Smooth muscle cell (in vitro differentiated cells): Measurements from ENCODE around the gene C4BPB. TPM values are rescaled to one million over a fixed set of nuclear protein-coding genes. Genes with fewer than 3 reads are reported as not detected.

ENCODE experiments used
- DNase-seq: peaks from one replicate; lab custom pipeline; 2025; ENCODE audit not compliant: unreplicated experiment; lab: John Stamatoyannopoulos, UW
- H2AFZ ChIP-seq: fragments of 200-600 bp; sonication (generic); 2 replicates; pipeline ENCODE4 v1.6.0; 2016; ENCODE audit warnings: antibody characterized with exemption, low read depth, mild to moderate bottlenecking
- H3F3A ChIP-seq: fragments of 200-600 bp; sonication (generic); 2 replicates; pipeline ENCODE4 v1.6.0; 2017; ENCODE audit warnings: antibody characterized with exemption, low read depth
- H3K27ac ChIP-seq: fragments of 200-600 bp; sonication (generic); 2 replicates; pipeline ENCODE4 v1.5.1; 2016; ENCODE audit warnings: low read depth, mild to moderate bottlenecking
- H3K27me3 ChIP-seq: fragments of 200-600 bp; sonication (generic); 2 replicates; pipeline ENCODE4 v1.6.1; 2016; ENCODE audit warnings: low read depth, mild to moderate bottlenecking
- H3K36me3 ChIP-seq: fragments of 200-600 bp; sonication (generic); 2 replicates; pipeline ENCODE4 v1.5.1; 2016; ENCODE audit warnings: low read depth
- H3K4me1 ChIP-seq: fragments of 200-600 bp; sonication (generic); 2 replicates; pipeline ENCODE4 v1.5.1; 2016; ENCODE audit warnings: low read depth
- H3K4me2 ChIP-seq: fragments of 200-600 bp; sonication (generic); 2 replicates; pipeline ENCODE4 v1.6.0; 2016; ENCODE audit warnings: mild to moderate bottlenecking
- H3K4me3 ChIP-seq: fragments of 200-600 bp; sonication (generic); 2 replicates; pipeline ENCODE4 v1.5.1; 2016; ENCODE audit warnings: mild to moderate bottlenecking
- H3K79me2 ChIP-seq: fragments of 200-600 bp; sonication (generic); 2 replicates; pipeline ENCODE4 v1.6.0; 2016; ENCODE audit warnings: low read depth, mild to moderate bottlenecking
- H3K9ac ChIP-seq: fragments of 200-600 bp; sonication (generic); 2 replicates; pipeline ENCODE4 v1.6.0; 2016; ENCODE audit warnings: low read depth
- H3K9me3 ChIP-seq: fragments of 200-600 bp; sonication (generic); replicated peaks from 2 replicates; pipeline ENCODE4 v1.5.1; 2016; ENCODE audit warnings: low read depth
- H4K20me1 ChIP-seq: fragments of 200-600 bp; sonication (generic); 2 replicates; pipeline ENCODE4 v1.6.0; 2016; ENCODE audit warnings: low read depth
- WGBS: methylation state at CpG from one replicate; pipeline ENCODE4 v1.1.7; 2016; ENCODE audit warnings: low lambda C conversion rate; 5-methylcytosine and 5-hydroxymethylcytosine counted together
- polyA plus RNA-seq: library from polyadenylated mRNA; unstranded; fragments of >200 nt; fragmentation: Nextera tagmentation; extraction: Ambion mirVana; gene quantifications from 2 replicates; pipeline ENCODE4 v1.2.1, GENCODE V29; 2016
- total RNA-seq: library from RNA; depleted of rRNA; stranded (reverse); fragments of >200 nt; gene quantifications from 2 replicates; pipeline ENCODE4 v1.2.3, GENCODE V29; 2014
- TF ChIP-seq, protein P1 (sequence below): fragments of 200-600 bp; sonication (generic); IDR thresholded peaks from 2 replicates; pipeline ENCODE4 v1.5.1; 2017; ENCODE audit warnings: borderline replicate concordance, mild to moderate bottlenecking, antibody characterized with exemption; ENCODE audit not compliant: insufficient read depth, poor library complexity, severe bottlenecking

C4BPB gene
- total and polyA plus RNA-seq, 2 experiments from 2014 or later: 0.99 to 1.00 TPM

DNA sequence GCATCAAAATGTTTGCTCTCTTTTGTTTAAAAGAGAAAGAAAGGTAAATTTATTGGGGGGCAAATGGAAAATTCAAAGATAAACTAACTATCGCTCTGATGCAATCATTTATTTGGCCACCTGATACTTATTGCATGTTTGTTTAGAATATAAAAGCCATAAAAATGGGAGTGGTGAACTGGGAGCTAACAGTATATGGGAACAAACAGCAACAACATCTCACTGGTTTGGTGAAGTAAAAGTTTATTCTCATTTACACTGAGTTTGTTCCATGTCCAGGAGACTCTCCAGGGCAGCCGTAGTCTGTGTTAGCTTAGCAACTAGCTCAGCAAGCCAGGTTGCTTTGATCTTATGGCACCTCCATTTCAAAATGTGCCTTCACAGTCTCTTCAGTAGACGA is 35.7 kb downstream of the C4BPB start:
- Histone ChIP-seq H2AFZ (no peak overlapping the region), H3K36me3 (no peaks in the 10 kb centered on the region), H3K4me3 (no peak overlapping the region), H3K79me2 (no peaks in the 10 kb centered on the region), H3K4me2 (no peak overlapping the region), H3K27ac (no peak overlapping the region), H4K20me1 (no peaks in the 10 kb centered on the region), H3K4me1 (no peaks in the 10 kb centered on the region), H3F3A (no peaks in the 10 kb centered on the region), H3K9me3 (peaks cover 7% of the 10 kb centered on the region), H3K27me3 (no peaks in the 10 kb centered on the region), H3K9ac (no peak overlapping the region)
- 90% methylated on average over 3 of the region's 3 CpGs for WGBS
- no peak for DNase-seq
- TF ChIP-seq, protein P1, sequence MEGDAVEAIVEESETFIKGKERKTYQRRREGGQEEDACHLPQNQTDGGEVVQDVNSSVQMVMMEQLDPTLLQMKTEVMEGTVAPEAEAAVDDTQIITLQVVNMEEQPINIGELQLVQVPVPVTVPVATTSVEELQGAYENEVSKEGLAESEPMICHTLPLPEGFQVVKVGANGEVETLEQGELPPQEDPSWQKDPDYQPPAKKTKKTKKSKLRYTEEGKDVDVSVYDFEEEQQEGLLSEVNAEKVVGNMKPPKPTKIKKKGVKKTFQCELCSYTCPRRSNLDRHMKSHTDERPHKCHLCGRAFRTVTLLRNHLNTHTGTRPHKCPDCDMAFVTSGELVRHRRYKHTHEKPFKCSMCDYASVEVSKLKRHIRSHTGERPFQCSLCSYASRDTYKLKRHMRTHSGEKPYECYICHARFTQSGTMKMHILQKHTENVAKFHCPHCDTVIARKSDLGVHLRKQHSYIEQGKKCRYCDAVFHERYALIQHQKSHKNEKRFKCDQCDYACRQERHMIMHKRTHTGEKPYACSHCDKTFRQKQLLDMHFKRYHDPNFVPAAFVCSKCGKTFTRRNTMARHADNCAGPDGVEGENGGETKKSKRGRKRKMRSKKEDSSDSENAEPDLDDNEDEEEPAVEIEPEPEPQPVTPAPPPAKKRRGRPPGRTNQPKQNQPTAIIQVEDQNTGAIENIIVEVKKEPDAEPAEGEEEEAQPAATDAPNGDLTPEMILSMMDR: no peak

DNA sequence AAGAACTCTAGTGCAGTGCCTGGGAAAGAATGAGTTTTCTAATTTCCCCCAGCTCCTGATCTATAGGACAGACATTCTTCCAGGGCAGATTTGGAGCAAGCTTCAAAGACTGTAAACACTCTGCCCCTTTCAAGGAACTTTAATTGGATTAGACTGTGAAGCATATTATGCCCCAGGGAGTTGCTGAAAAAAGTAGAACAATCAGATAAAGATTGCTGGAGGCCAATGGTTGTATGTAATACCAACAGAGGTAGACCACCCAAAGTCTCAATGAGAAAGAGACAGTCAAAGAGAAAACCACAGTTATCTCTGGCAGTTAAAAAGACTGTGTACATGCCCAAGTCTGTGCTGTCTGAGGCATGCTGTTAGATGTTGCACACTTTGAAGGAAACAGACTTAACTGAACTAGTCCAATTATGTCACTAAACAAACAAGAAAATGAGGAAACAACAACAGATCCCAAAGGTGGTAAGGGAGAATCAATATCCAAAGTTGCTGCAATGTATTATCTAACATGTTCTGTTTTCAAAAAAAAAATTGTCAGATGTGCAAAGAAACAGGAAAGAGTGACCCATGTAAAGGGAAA is 39.8 kb downstream of the C4BPB start:
- no peak overlapping the region for H3K9ac ChIP-seq
- DNase-seq: no peak
- no peak overlapping the region for H3K4me2 ChIP-seq
- no peak overlapping the region for H2AFZ ChIP-seq
- H3K36me3 ChIP-seq: no peaks in the 10 kb centered on the region
- H3K27ac ChIP-seq: no peak overlapping the region
- no peaks in the 10 kb centered on the region for H3F3A ChIP-seq
- TF ChIP-seq, protein P1: no peak
- H3K4me1 ChIP-seq: no peaks in the 10 kb centered on the region
- no peaks in the 10 kb centered on the region for H4K20me1 ChIP-seq
- H3K79me2 ChIP-seq: no peaks in the 10 kb centered on the region
- no peak overlapping the region for H3K4me3 ChIP-seq
- peaks cover 7% of the 10 kb centered on the region for H3K9me3 ChIP-seq
- H3K27me3 ChIP-seq: no peaks in the 10 kb centered on the region

DNA sequence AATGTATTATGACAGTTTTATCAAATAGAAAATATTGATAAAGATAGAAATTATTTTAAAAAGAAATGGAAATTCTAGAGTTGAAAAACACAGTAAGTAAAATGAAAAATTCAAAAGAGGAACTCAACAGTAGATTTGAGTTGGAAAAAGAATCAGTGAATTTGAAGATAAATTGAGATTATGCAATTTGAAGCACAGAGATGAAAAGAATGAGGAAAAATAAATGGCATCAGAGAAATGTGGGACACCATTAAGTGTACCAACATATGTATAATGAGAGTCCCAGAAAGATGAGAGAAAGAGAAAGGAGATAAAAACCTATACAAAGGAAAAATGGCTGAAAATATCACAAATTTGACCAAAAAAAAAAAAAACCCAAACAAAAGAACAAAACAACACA is 40.4 kb downstream of the C4BPB start:
- H3K36me3 ChIP-seq: no peaks in the 10 kb centered on the region
- no peak overlapping the region for H3K27ac ChIP-seq
- no peaks in the 10 kb centered on the region for H4K20me1 ChIP-seq
- no peak overlapping the region for H3K4me3 ChIP-seq
- H3K4me2 ChIP-seq: no peak overlapping the region
- H3K9ac ChIP-seq: no peak overlapping the region
- H3K79me2 ChIP-seq: no peaks in the 10 kb centered on the region
- no peak for DNase-seq
- H3K4me1 ChIP-seq: no peaks in the 10 kb centered on the region
- TF ChIP-seq, protein P1: no peak
- peaks cover 7% of the 10 kb centered on the region for H3K9me3 ChIP-seq
- no peaks in the 10 kb centered on the region for H3F3A ChIP-seq
- no peaks in the 10 kb centered on the region for H3K27me3 ChIP-seq
- no peak overlapping the region for H2AFZ ChIP-seq

DNA sequence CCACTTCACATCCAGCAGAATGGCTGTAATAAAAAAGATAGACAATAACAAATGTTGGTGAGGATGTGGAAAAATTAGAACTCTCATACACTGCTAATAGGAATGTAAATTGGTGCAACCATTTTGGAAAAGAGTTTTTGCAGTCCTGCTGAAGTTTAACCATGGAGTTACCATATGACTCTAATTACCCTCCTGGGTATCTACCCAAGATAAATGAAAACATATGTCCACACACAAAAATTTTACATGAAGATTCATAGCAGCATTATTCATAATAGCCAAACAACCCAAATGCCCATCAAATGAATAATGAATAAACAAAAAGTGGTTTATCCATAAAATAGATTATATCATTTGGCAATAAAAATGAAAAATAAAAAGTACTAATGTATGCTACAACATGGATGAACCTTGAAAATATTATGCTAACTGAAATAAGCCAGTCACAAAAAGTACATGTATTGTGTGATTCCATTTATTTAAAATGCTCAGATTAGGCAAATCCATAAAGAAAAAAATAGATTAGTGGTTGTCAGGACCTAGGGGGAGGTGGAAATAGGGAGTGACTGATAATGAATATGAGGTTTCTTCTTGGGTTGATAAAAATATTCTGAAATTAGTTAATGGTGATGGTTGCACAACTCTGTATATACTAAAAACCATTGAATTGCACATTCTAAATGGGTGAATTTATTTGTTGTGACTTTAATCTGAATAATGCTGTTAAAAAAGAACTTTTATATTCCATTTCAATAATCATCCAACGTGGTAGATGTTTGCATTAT is 41.8 kb downstream of the C4BPB start:
- no peaks in the 10 kb centered on the region for H4K20me1 ChIP-seq
- no peak overlapping the region for H3K4me3 ChIP-seq
- H3K4me1 ChIP-seq: no peaks in the 10 kb centered on the region
- no peak overlapping the region for H3K27ac ChIP-seq
- DNase-seq: no peak
- TF ChIP-seq, protein P1: no peak
- no peaks in the 10 kb centered on the region for H3K36me3 ChIP-seq
- H3K4me2 ChIP-seq: no peak overlapping the region
- no peaks in the 10 kb centered on the region for H3F3A ChIP-seq
- no peak overlapping the region for H2AFZ ChIP-seq
- no peaks in the 10 kb centered on the region for H3K79me2 ChIP-seq
- no peaks in the 10 kb centered on the region for H3K27me3 ChIP-seq
- WGBS: 69% methylated on average over 1 of the region's 1 CpG
- peaks cover 7% of the 10 kb centered on the region for H3K9me3 ChIP-seq
- no peak overlapping the region for H3K9ac ChIP-seq
